ENCODE data around the gene SWSAP1. TPM values are rescaled to one million over a fixed set of nuclear protein-coding genes. Genes with fewer than 3 reads are reported as not detected.

SWSAP1 gene
- total and polyA plus RNA-seq, 2 of the 8 experiments (the other 6 are each of a cell fraction or from before 2014, with no cell fraction given): 3.1 to 5.2 TPM

DNA sequence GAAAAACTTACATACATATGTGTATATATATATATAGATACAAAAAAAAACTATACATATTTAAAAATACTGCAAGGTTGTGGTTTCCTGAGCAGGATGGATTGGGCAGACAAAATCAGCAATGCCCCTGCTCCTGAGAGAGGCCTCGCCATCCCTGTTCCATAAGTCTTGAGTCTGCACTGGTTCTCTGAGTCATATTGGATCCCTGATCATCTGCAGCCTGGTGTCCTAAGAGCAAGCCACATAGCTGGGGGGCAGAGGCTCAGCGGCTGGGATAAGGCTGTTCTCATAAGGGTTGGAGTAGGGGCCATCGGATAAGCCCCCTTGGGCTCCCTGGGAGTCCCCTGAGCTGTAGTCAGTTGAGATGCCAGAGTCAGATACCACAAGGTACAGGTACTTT lies 3.3 kb downstream of the SWSAP1 start:
- TF ChIP-seq SUZ12 (IDR thresholded peaks at IDR 0.05; ENCODE audit: low read length) (no peak), SP4 (IDR thresholded peaks at IDR 0.05; ENCODE audit: low read length) (no peak), TAF7 (optimal IDR thresholded peaks at IDR 0.05; ENCODE audit: borderline replicate concordance, low read depth, low read length) (no peak), RFX5 (IDR thresholded peaks at IDR 0.05; ENCODE audit: borderline replicate concordance, low read depth, low read length) (no peak), TEAD4 (IDR thresholded peaks at IDR 0.05; ENCODE audit: low read depth, low read length) (no peak), SP2 (IDR thresholded peaks at IDR 0.05; ENCODE audit: low read length) (no peak), POU5F1 (IDR thresholded peaks at IDR 0.05; ENCODE audit: low read depth, low read length) (no peak)
- no peak overlapping the region for H3K14ac ChIP-seq (ENCODE audit: insufficient read length)
- H3K4me3 ChIP-seq (ENCODE audit: extremely low read depth in 1 of 4, insufficient read depth in 2 of 4, low read depth in 3 of 4, low read length in 4 of 4): no peak overlapping the region
- H2BK20ac ChIP-seq (ENCODE audit: low read length): no peak overlapping the region
- peaks cover 2 to 4% of the 10 kb centered on the region in 2 experiments for H4K20me1 ChIP-seq (replicated peaks in 1 of 2; ENCODE audit: control insufficient read depth in 1 of 2, insufficient read depth in 2 of 2, low read length in 2 of 2)
- no peak overlapping the region for H3K9ac ChIP-seq (replicated peaks in 1 of 4; ENCODE audit: extremely low read depth in 1 of 4, low read depth in 3 of 4, low read length in 3 of 4)
- H4K8ac ChIP-seq (ENCODE audit: extremely low read depth, insufficient read depth, low read length): no peak overlapping the region
- no peak for DNase-seq (ENCODE audit: low read depth in 1 of 2, low spot score in 2 of 2)
- no peak overlapping the region for H2BK15ac ChIP-seq (ENCODE audit: low read length)
- H3K18ac ChIP-seq (ENCODE audit: extremely low read depth, low read length): no peak overlapping the region
- POLR2A ChIA-PET (ENCODE audit: partially characterized antibody): interaction anchor here (0.5 to 5.2 kb wide), 7 partner anchors 10 to 126 kb away, joined by 3 to 34 read pairs (median 4); partner anchors contain the start of gene ELAVL3
- peaks cover 0 to 17% (median 13%) of the 10 kb centered on the region in 4 experiments; a peak in 6 of 7 replicates for H3K4me1 ChIP-seq (replicated peaks in 1 of 4; ENCODE audit: control insufficient read depth in 3 of 4, insufficient read depth in 4 of 4, low read length in 3 of 4)
- no peak overlapping the region for H2AK5ac ChIP-seq (ENCODE audit: low read depth, low read length)
- H2BK5ac ChIP-seq (ENCODE audit: low read depth, low read length): no peak overlapping the region
- no peak overlapping the region for H3K23ac ChIP-seq (ENCODE audit: insufficient read length)
- H3K23me2 ChIP-seq (ENCODE audit: low read depth, low read length): peaks cover 24% of the 10 kb centered on the region
- H3K79me1 ChIP-seq (ENCODE audit: low read depth, low read length): peaks cover 2% of the 10 kb centered on the region; the same call in 1 of the 2 replicates
- H2BK12ac ChIP-seq (ENCODE audit: low read depth, low read length): no peak overlapping the region
- no peak overlapping the region for H3K27ac ChIP-seq (ENCODE audit: low read depth, low read length)
- CTCF ChIA-PET (ENCODE audit: partially characterized antibody): interaction anchor here (0.6 to 16.8 kb wide), 20 partner anchors 10 to 151 kb away, joined by 3 to 197 read pairs (median 4); partner anchors contain the start of genes CCDC159, ODAD3, PRKCSH and RGL3
- no peak overlapping the region for H3K4ac ChIP-seq (replicated peaks; ENCODE audit: insufficient read length, low read depth, low read length)
- no peaks in the 10 kb centered on the region for H3K9me3 ChIP-seq (ENCODE audit: insufficient read depth in 2 of 2, low read depth in 1 of 2, low read length in 1 of 2)
- no peaks in the 10 kb centered on the region for H3K36me3 ChIP-seq (ENCODE audit: control insufficient read depth in 2 of 4, insufficient read depth in 4 of 4, low read length in 3 of 4)
- FAIRE-seq: no peak
- no peaks in the 10 kb centered on the region for H3K79me2 ChIP-seq (ENCODE audit: control insufficient read depth in 1 of 2, insufficient read depth in 2 of 2, low read length in 2 of 2)
- H4K91ac ChIP-seq (replicated peaks; ENCODE audit: insufficient read length, low read length): no peak overlapping the region
- H3K4me2 ChIP-seq (ENCODE audit: insufficient read depth in 1 of 2, low read depth in 2 of 2, low read length in 2 of 2): no peak overlapping the region
- 89% methylated on average over 3 of the region's 3 CpGs; no CpG with 5 or more reads in 1 of the 2 experiments for WGBS, 2 experiments (ENCODE audit: extremely low coverage in 1 of 2, insufficient coverage in 1 of 2, insufficient read length in 1 of 2, insufficient replicate concordance in 2 of 2, low coverage in 1 of 2, low lambda C conversion rate in 2 of 2, missing lambda C conversion rate in 1 of 2)
- no peak overlapping the region for H2BK120ac ChIP-seq (replicated peaks; ENCODE audit: low read depth, low read length)
- H2AFZ ChIP-seq (ENCODE audit: low read length): no peak overlapping the region
- no peaks in the 10 kb centered on the region for H3K27me3 ChIP-seq (replicated peaks in 1 of 4; ENCODE audit: control insufficient read depth in 3 of 4, extremely low read depth in 1 of 4, insufficient read depth in 3 of 4, low read length in 3 of 4)
- no peak overlapping the region for H4K5ac ChIP-seq (ENCODE audit: insufficient read length, low read depth, low read length)
- H3K56ac ChIP-seq (replicated peaks; ENCODE audit: insufficient read length, low read depth, low read length): no peak overlapping the region
